ENCODE results near the gene LRRC8A. TPM values are rescaled to one million over a fixed set of nuclear protein-coding genes. Genes with fewer than 3 reads are reported as not detected.

LRRC8A gene
- total RNA-seq, 4 donors from 2014 or later: 38.1 to 95.1 (median 49.9) TPM

GRCh38 chr9:128911529-128912035, 29.6 kb downstream of the LRRC8A start:
- no peaks in the 10 kb centered on the region for H3K9me3 ChIP-seq
- peaks cover 0 to 62% of the 10 kb centered on the region in 2 donors for H3K36me3 ChIP-seq
- peaks cover 0 to 75% (median 56%) of the 10 kb centered on the region in 3 donors for H3K4me1 ChIP-seq
- ATAC-seq: peak; percentile 69
- H3K4me3 ChIP-seq: no peak overlapping the region
- H3K27ac ChIP-seq: peak overlapping the region in 3 of 4 donors; percentile 66 to 84 (median 78)
- no peaks in the 10 kb centered on the region for H3K27me3 ChIP-seq
- 56% methylated on average over 3 of the region's 8 CpGs; no CpG with 5 or more reads in 1 of the 2 donors for WGBS, 2 donors (ENCODE audit: low coverage in 1 of 2)
- TF ChIP-seq, protein P1, sequence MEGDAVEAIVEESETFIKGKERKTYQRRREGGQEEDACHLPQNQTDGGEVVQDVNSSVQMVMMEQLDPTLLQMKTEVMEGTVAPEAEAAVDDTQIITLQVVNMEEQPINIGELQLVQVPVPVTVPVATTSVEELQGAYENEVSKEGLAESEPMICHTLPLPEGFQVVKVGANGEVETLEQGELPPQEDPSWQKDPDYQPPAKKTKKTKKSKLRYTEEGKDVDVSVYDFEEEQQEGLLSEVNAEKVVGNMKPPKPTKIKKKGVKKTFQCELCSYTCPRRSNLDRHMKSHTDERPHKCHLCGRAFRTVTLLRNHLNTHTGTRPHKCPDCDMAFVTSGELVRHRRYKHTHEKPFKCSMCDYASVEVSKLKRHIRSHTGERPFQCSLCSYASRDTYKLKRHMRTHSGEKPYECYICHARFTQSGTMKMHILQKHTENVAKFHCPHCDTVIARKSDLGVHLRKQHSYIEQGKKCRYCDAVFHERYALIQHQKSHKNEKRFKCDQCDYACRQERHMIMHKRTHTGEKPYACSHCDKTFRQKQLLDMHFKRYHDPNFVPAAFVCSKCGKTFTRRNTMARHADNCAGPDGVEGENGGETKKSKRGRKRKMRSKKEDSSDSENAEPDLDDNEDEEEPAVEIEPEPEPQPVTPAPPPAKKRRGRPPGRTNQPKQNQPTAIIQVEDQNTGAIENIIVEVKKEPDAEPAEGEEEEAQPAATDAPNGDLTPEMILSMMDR (IDR thresholded peaks at IDR 0.05): no peak
- TF ChIP-seq POLR2A (IDR thresholded peaks at IDR 0.05): no peak
- TF ChIP-seq POLR2AphosphoS5 (IDR thresholded peaks at IDR 0.05): peak; percentile 50
- no peak for TF ChIP-seq EP300 (IDR thresholded peaks at IDR 0.05)

DNA sequence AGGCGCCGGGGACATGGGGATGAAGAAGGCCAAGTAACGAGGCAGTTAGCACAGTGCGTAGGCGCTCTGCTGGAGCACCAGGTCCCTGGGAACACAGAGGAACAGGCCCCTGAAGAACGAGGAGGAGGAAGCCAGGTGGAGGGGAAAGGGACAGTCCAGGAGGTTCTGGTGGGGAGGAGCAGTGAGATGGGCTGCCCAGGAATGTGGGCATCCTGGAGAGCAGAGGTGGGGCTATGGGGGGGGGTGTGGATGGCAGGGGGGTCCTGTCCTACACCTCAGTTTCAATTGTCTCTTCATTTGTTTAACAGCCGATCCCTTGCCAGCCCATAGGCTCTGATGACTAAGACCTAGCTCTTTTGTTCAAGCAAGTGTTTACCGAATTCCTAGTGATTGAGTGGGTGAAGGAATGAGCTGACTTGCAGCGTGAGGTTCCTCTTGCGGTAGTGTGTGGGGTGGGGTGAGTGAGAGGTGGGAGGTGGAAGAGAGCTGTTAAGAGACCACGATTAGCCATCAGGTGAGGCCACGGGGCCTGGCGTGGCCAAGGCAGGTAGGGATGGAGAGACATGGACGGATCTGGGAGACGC, 30.4 kb downstream of the LRRC8A start:
- H3K9me3 ChIP-seq: no peaks in the 10 kb centered on the region
- H3K4me3 ChIP-seq: no peak overlapping the region
- peaks cover 0 to 57% of the 10 kb centered on the region in 2 donors for H3K36me3 ChIP-seq
- H3K27me3 ChIP-seq: no peaks in the 10 kb centered on the region
- peak; percentile 44 for TF ChIP-seq POLR2AphosphoS5 (IDR thresholded peaks at IDR 0.05)
- TF ChIP-seq, protein P1 (IDR thresholded peaks at IDR 0.05): no peak
- 50 to 60% methylated on average over 9 to 14 of the region's 15 CpGs for WGBS, 2 donors (ENCODE audit: low coverage in 1 of 2)
- peak overlapping the region in 3 of 4 donors; percentile 66 to 84 (median 78) for H3K27ac ChIP-seq
- H3K4me1 ChIP-seq: peaks cover 0 to 83% (median 63%) of the 10 kb centered on the region in 3 donors
- no peak for ATAC-seq

DNA sequence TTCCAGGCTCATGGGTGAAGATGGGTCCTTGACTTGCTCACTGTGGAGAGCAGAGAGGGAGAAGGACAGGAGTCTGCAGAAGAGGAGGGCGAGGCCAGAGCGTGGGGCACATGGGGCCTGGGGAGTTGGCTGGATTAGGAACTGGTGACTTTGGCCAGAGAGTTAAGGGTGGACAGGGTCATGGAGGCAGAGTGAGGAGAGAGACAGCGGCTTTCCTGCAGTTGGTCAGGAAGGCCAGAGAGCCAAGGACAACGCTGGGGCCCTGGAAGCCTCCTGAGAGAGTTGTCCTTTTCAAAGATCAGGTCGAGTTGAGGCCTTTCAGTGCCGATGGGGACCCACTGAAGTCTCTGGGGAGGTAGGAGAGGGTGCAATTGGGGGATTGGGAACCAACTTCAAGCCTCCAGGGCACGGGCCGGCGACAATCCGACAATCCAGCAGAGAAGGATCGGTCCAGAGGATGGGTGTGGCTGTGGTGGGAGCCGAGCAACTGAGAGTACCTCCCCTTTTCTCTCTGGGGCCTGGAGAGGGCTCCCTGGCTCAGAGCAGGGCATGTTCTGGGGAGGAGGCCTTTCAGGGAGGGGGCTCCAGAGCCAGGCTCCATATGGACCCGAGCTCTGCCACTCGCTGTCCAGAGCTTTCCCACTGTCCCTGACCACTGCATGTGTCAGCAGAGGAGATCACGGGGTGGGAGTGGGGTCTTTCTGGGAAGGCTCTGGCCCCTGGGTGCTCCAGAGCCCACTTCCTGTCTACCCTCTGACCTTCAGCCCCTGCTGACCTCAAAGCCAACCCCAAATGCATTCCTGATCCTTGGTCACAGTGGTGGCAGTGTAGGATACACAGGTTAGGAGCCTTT, 31.3 kb downstream of the LRRC8A start:
- peaks cover 0 to 55% of the 10 kb centered on the region in 2 donors for H3K36me3 ChIP-seq
- H3K4me3 ChIP-seq: no peak overlapping the region
- no peaks in the 10 kb centered on the region for H3K9me3 ChIP-seq
- peak overlapping the region in 3 of 4 donors; percentile 66 to 84 (median 78) for H3K27ac ChIP-seq
- no peak for ATAC-seq
- H3K27me3 ChIP-seq: no peaks in the 10 kb centered on the region
- no peak for TF ChIP-seq POLR2A (IDR thresholded peaks at IDR 0.05)
- TF ChIP-seq, protein P1 (IDR thresholded peaks at IDR 0.05): no peak
- TF ChIP-seq POLR2AphosphoS5 (IDR thresholded peaks at IDR 0.05): no peak
- TF ChIP-seq EP300 (IDR thresholded peaks at IDR 0.05): no peak
- 59 to 83% methylated on average over 3 to 5 of the region's 15 CpGs for WGBS, 2 donors (ENCODE audit: low coverage in 1 of 2)
- H3K4me1 ChIP-seq: peaks cover 0 to 88% (median 65%) of the 10 kb centered on the region in 3 donors

GRCh38 chr9:128913995-128914772, 32.3 kb downstream of the LRRC8A start:
- Histone ChIP-seq H3K9me3 (no peaks in the 10 kb centered on the region), H3K27me3 (no peaks in the 10 kb centered on the region), H3K27ac (peak overlapping the region in 3 of 4 donors; percentile 74 to 84 (median 78)), H3K36me3 (peaks cover 0 to 53% of the 10 kb centered on the region in 2 donors), H3K4me3 (no peak overlapping the region), H3K4me1 (peaks cover 0 to 93% (median 67%) of the 10 kb centered on the region in 3 donors)
- WGBS, 2 donors (ENCODE audit: low coverage in 1 of 2): 62 to 77% methylated on average over 4 to 6 of the region's 23 CpGs
- TF ChIP-seq, protein P1 (IDR thresholded peaks at IDR 0.05): no peak
- TF ChIP-seq POLR2A (IDR thresholded peaks at IDR 0.05) (no peak), POLR2AphosphoS5 (IDR thresholded peaks at IDR 0.05) (no peak), EP300 (IDR thresholded peaks at IDR 0.05) (no peak)
- no peak for ATAC-seq
